Stomach (tissue), 4 donors: ENCODE measurements around the gene UFSP1.
"Not testable (repeated sequence)": the region's sequence is repeated elsewhere in the genome, so short reads cannot be mapped to it uniquely, and the experiment has no call there.

Experiments
- EP300 ChIP-seq: sonication (generic); formaldehyde crosslinking; IDR thresholded peaks from one replicate; pipeline ENCODE4 v1.6.1; 2017; ENCODE audit warnings: antibody characterized with exemption
- POLR2A ChIP-seq, 4 donors: fragments of 450-650 bp; IDR thresholded peaks; one replicate each; pipeline ENCODE4 v1.6.1; 2016; ENCODE audit warnings: antibody characterized with exemption in 4 of 4, control low read depth in 2 of 4, mild to moderate bottlenecking in 1 of 4, moderate library complexity in 1 of 4
- POLR2AphosphoS5 ChIP-seq, 3 donors: sonication (generic); formaldehyde crosslinking; IDR thresholded peaks; one replicate each; pipeline ENCODE4 v1.6.1; 2016; ENCODE audit warnings: antibody characterized with exemption in 3 of 3
- TF ChIP-seq, protein P1 (sequence below), 7 experiments: fragments of 450-650 bp in 4 of 7; fragments of 200-600 bp in 3 of 7; sonication (generic) in 3 of 7; IDR thresholded peaks; one replicate each; pipeline ENCODE4 v1.5.1; 2016 to 2019; ENCODE audit warnings: antibody characterized with exemption in 7 of 7, control low read depth in 2 of 7, mild to moderate bottlenecking in 1 of 7

DNA sequence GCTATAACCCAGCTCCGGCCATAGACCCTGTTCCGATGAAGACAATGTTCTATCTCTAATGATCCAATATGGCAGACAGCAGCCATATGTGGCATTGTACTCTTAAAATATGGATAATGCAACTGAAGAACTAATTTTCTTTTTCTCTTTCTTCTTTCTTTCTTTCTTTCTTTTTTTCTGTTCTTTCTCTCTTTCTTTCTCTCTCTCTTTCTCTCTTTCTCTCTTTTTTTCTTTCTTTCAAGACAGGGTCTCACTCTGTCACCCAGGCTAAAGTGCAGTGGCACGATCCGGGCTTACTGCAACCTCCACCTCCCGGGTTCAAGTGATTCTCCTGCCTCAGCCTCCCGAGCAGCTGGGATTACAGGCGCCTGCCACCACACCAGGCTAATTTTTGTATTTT is 46.7 kb upstream of the UFSP1 start:
- TF ChIP-seq, protein P1, sequence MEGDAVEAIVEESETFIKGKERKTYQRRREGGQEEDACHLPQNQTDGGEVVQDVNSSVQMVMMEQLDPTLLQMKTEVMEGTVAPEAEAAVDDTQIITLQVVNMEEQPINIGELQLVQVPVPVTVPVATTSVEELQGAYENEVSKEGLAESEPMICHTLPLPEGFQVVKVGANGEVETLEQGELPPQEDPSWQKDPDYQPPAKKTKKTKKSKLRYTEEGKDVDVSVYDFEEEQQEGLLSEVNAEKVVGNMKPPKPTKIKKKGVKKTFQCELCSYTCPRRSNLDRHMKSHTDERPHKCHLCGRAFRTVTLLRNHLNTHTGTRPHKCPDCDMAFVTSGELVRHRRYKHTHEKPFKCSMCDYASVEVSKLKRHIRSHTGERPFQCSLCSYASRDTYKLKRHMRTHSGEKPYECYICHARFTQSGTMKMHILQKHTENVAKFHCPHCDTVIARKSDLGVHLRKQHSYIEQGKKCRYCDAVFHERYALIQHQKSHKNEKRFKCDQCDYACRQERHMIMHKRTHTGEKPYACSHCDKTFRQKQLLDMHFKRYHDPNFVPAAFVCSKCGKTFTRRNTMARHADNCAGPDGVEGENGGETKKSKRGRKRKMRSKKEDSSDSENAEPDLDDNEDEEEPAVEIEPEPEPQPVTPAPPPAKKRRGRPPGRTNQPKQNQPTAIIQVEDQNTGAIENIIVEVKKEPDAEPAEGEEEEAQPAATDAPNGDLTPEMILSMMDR (IDR thresholded peaks at IDR 0.05), result not testable (repeated sequence)
- TF ChIP-seq POLR2AphosphoS5 (IDR thresholded peaks at IDR 0.05); POLR2A (IDR thresholded peaks at IDR 0.05); EP300: not testable (repeated sequence)
